ENCODE results near the gene DNAH1. TPM values are rescaled to one million over a fixed set of nuclear protein-coding genes. Genes with fewer than 3 reads are reported as not detected.

DNAH1 gene
- total RNA-seq, 1 donor, result 8.7 TPM

GRCh38 chr3:52354676-52355075, 38.6 kb downstream of the DNAH1 start:
- Histone ChIP-seq H3K36me3 (ENCODE audit: insufficient read depth, low read length) (no peaks in the 10 kb centered on the region), H3K27me3 (ENCODE audit: insufficient read depth, low read length) (no peaks in the 10 kb centered on the region)

GRCh38 chr3:52355526-52355925, 39.4 kb downstream of the DNAH1 start:
- H4K20me1 ChIP-seq (ENCODE audit: insufficient read depth, low read length), result no peaks in the 10 kb centered on the region
- H3K27ac ChIP-seq (ENCODE audit: low read depth, low read length), result no peak overlapping the region
- DNase-seq (ENCODE audit: insufficient read length, low spot score, missing footprints), result no peak
- H3K27me3 ChIP-seq (ENCODE audit: insufficient read depth, low read length), result no peaks in the 10 kb centered on the region
- H3K4me2 ChIP-seq (ENCODE audit: insufficient read depth, low read length), result no peak overlapping the region
- TF ChIP-seq, protein P1, sequence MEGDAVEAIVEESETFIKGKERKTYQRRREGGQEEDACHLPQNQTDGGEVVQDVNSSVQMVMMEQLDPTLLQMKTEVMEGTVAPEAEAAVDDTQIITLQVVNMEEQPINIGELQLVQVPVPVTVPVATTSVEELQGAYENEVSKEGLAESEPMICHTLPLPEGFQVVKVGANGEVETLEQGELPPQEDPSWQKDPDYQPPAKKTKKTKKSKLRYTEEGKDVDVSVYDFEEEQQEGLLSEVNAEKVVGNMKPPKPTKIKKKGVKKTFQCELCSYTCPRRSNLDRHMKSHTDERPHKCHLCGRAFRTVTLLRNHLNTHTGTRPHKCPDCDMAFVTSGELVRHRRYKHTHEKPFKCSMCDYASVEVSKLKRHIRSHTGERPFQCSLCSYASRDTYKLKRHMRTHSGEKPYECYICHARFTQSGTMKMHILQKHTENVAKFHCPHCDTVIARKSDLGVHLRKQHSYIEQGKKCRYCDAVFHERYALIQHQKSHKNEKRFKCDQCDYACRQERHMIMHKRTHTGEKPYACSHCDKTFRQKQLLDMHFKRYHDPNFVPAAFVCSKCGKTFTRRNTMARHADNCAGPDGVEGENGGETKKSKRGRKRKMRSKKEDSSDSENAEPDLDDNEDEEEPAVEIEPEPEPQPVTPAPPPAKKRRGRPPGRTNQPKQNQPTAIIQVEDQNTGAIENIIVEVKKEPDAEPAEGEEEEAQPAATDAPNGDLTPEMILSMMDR (IDR thresholded peaks at IDR 0.05; ENCODE audit: extremely low read depth, low read depth, low read length), result no peak
- H2AFZ ChIP-seq (ENCODE audit: low read length), result no peak overlapping the region
- H3K4me1 ChIP-seq (ENCODE audit: insufficient read depth, low read length), result no peaks in the 10 kb centered on the region
- no peaks in the 10 kb centered on the region for H3K79me2 ChIP-seq (ENCODE audit: insufficient read depth, low read length)
- H3K9me3 ChIP-seq (ENCODE audit: low read depth, low read length), result no peaks in the 10 kb centered on the region
- no peak overlapping the region for H3K4me3 ChIP-seq (ENCODE audit: insufficient read depth, low read length)
- H3K36me3 ChIP-seq (ENCODE audit: insufficient read depth, low read length), result no peaks in the 10 kb centered on the region

More at GRCh38 chr3:52354676-52355075, 38.6 kb downstream of the DNAH1 start:
- Histone ChIP-seq H3K4me1 (ENCODE audit: insufficient read depth, low read length) (no peaks in the 10 kb centered on the region), H3K4me3 (ENCODE audit: insufficient read depth, low read length) (no peak overlapping the region), H3K9me3 (ENCODE audit: low read depth, low read length) (no peaks in the 10 kb centered on the region), H3K79me2 (ENCODE audit: insufficient read depth, low read length) (no peaks in the 10 kb centered on the region), H2AFZ (ENCODE audit: low read length) (no peak overlapping the region), H3K4me2 (ENCODE audit: insufficient read depth, low read length) (no peak overlapping the region), H4K20me1 (ENCODE audit: insufficient read depth, low read length) (no peaks in the 10 kb centered on the region), H3K27ac (ENCODE audit: low read depth, low read length) (no peak overlapping the region)
- DNase-seq (ENCODE audit: insufficient read length, low spot score, missing footprints), result peak; percentile 51
- TF ChIP-seq, protein P1 (IDR thresholded peaks at IDR 0.05; ENCODE audit: extremely low read depth, low read depth, low read length), result no peak

GRCh38 chr3:52356126-52356525, 40.0 kb downstream of the DNAH1 start:
- H3K27ac ChIP-seq (ENCODE audit: low read depth, low read length), result no peak overlapping the region
- H3K79me2 ChIP-seq (ENCODE audit: insufficient read depth, low read length), result no peaks in the 10 kb centered on the region
- H3K27me3 ChIP-seq (ENCODE audit: insufficient read depth, low read length), result no peaks in the 10 kb centered on the region
- peak; percentile 76 for DNase-seq (ENCODE audit: insufficient read length, low spot score, missing footprints)
- no peak overlapping the region for H3K4me2 ChIP-seq (ENCODE audit: insufficient read depth, low read length)
- TF ChIP-seq, protein P1 (IDR thresholded peaks at IDR 0.05; ENCODE audit: extremely low read depth, low read depth, low read length), result no peak
- H4K20me1 ChIP-seq (ENCODE audit: insufficient read depth, low read length), result no peaks in the 10 kb centered on the region
- H3K9me3 ChIP-seq (ENCODE audit: low read depth, low read length), result no peaks in the 10 kb centered on the region
- H3K4me1 ChIP-seq (ENCODE audit: insufficient read depth, low read length), result no peaks in the 10 kb centered on the region
- no peak overlapping the region for H3K4me3 ChIP-seq (ENCODE audit: insufficient read depth, low read length)
- H3K36me3 ChIP-seq (ENCODE audit: insufficient read depth, low read length), result no peaks in the 10 kb centered on the region
- no peak overlapping the region for H2AFZ ChIP-seq (ENCODE audit: low read length)

DNA sequence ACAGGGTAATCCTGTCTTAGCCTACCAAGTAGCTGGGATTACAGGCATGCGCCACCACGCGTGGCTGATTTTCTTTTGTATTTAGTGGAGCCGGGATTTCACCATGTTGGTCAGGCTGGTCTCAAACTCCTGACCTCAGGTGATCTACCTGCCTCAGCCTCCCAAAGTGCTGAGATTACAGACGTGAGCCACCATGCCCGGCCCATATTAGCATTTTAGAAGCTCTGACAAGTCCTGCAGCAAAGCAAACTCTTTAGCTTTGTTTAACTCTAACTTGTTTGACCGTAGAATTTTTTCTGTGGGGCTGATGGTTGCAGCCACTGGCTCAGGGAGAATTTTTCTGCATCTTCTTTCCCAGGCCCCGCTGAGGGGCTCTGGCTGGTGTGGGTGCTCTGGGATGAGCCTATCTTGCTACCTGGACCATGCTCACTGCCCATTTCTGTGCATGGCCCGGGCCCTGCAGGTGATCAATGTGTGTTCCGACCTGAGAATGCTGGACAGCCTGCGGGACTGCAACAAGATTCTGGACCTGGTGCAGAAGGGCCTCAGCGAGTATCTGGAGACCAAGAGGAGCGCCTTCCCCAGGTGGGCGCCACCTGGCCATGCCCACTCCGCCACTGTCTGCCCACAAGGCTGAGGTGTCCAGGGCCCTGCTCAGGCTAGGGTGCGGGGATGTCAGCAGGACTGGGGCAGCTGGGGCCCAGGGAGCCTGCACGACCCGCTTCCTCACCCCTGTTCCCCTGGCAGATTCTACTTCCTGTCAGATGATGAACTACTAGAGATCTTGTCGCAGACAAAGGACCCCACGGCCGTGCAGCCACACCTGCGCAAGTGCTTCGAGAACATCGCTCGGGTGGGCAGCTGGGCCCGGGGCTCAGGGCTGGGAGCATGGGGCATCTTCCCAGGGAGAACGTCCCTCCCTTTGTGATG, 41.3 kb downstream of the DNAH1 start:
- Histone ChIP-seq H3K27me3 (ENCODE audit: insufficient read depth, low read length) (no peaks in the 10 kb centered on the region), H3K79me2 (ENCODE audit: insufficient read depth, low read length) (no peaks in the 10 kb centered on the region), H3K27ac (ENCODE audit: low read depth, low read length) (no peak overlapping the region), H3K4me3 (ENCODE audit: insufficient read depth, low read length) (no peak overlapping the region), H3K36me3 (ENCODE audit: insufficient read depth, low read length) (no peaks in the 10 kb centered on the region), H3K9me3 (ENCODE audit: low read depth, low read length) (no peaks in the 10 kb centered on the region), H3K4me2 (ENCODE audit: insufficient read depth, low read length) (no peak overlapping the region), H2AFZ (ENCODE audit: low read length) (no peak overlapping the region), H4K20me1 (ENCODE audit: insufficient read depth, low read length) (no peaks in the 10 kb centered on the region), H3K4me1 (ENCODE audit: insufficient read depth, low read length) (no peaks in the 10 kb centered on the region)
- TF ChIP-seq, protein P1 (IDR thresholded peaks at IDR 0.05; ENCODE audit: extremely low read depth, low read depth, low read length), result no peak
- peak; percentile 79 for DNase-seq (ENCODE audit: insufficient read length, low spot score, missing footprints)
